GM21526 (cell line): ENCODE measurements around the gene DUSP12.

ENCODE experiments used
- ATAC-seq: cut with Tn5 transposase; IDR thresholded peaks from one replicate; pipeline ENCODE4 v1.9.1; 2021; ENCODE audit warnings: moderate library complexity; ENCODE audit not compliant: unreplicated experiment, low FRiP score

DUSP12 gene

DNA sequence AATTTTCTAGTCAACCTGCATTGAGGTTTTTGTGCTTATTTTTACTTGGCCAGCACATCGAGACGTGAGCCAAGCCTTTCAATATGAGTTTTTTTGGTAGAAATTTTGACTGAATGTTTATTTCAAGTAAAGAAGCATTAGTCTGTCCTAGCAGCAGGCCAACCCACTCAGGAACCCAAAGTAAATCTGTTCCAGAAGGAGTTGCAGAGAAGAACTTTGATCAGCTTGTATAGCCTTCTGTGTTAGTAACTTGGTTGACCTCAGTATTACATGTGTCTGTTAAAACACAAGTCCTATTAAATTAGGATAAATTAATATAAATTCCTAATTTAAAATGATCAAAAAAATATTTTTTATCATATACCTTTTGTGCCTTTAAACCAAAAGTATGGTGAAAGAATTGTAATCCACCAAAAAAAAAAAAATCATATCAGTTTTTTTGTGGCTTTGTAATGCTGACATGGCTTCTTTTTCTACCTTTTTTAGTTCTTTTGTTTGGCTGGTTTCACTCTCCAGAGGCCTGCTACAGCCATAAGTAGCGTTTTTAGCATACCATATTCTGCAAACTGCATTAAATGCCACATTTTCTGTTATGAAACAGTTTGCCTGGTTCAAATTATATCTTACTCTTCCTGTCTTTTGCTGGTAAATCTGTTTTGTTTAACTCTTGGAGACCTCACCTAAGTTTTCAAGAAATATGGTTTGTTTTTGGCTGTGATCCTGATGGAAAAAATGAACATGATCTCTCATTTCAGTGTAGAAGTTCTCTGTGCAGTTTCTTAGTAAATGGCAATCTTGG is 56.0 kb downstream of the DUSP12 start:
- no peak for ATAC-seq
